Left ventricle myocardium inferior (tissue), 1 donor: ENCODE results near the gene ABHD17A. TPM values are rescaled to one million over a fixed set of nuclear protein-coding genes. Genes with fewer than 3 reads are reported as not detected.

Source experiments
- DNase-seq: peaks from one replicate; pipeline ENCODE4 v3.0.0-alpha.2; 2020
- H3K27ac ChIP-seq: fragments of 200-600 bp; replicated peaks from 2 replicates; pipeline ENCODE4 v1.8.0; 2021
- H3K27me3 ChIP-seq: fragments of 200-600 bp; 2 replicates; pipeline ENCODE4 v1.8.0; 2021; ENCODE audit warnings: low read depth
- H3K36me3 ChIP-seq: fragments of 200-600 bp; 2 replicates; pipeline ENCODE4 v1.8.0; 2021
- H3K4me1 ChIP-seq: fragments of 200-600 bp; 2 replicates; pipeline ENCODE4 v1.8.0; 2021
- H3K4me3 ChIP-seq: fragments of 200-600 bp; 2 replicates; pipeline ENCODE4 v1.8.0; 2021; ENCODE audit warnings: mild to moderate bottlenecking, moderate library complexity
- H3K9me3 ChIP-seq: fragments of 200-600 bp; replicated peaks from 2 replicates; pipeline ENCODE4 v1.8.0; 2021
- CTCF ChIP-seq: fragments of 200-600 bp; IDR thresholded peaks from 2 replicates; pipeline ENCODE4 v1.8.0; 2021; ENCODE audit warnings: antibody characterized with exemption, mild to moderate bottlenecking, borderline replicate concordance
- intact Hi-C: fragments of 100-400 bp; cut with micrococcal nuclease; formaldehyde crosslinking; loops from one replicate; pipeline ENCODE4 v1.11.0; 2022
- total RNA-seq: library from RNA; stranded (reverse); fragmentation: NEBNext Ultra II Directional; extraction: Animal tissue kit (Norgen Biotek cat#: 25700); gene quantifications from one replicate; pipeline ENCODE4 v1.2.1, GENCODE V29; 2021
- donor health status: DM: no; HTN: yes; CAD: no; lungs with severe emphysema.

ABHD17A gene
- total RNA-seq, 1 donor from 2014 or later = 55.6 TPM

GRCh38 chr19:1847348-1847683 lies 38.0 kb downstream of the ABHD17A start:
- intact Hi-C loops = no loop called here
- DNase-seq = no peak
- Histone ChIP-seq H3K4me1 (peaks cover 66% of the 10 kb centered on the region), H3K4me3 (peak overlapping the region; percentile 100), H3K36me3 (peaks cover 6% of the 10 kb centered on the region), H3K9me3 (no peaks in the 10 kb centered on the region), H3K27me3 (no peaks in the 10 kb centered on the region), H3K27ac (peak overlapping the region; percentile 99)
- TF ChIP-seq CTCF = no peak

- no peaks in the 10 kb centered on the region for H3K27me3 ChIP-seq
- H3K4me3 ChIP-seq = peak overlapping the region; percentile 100
- H3K36me3 ChIP-seq = peaks cover 6% of the 10 kb centered on the region
- intact Hi-C loops = no loop called here
- peaks cover 66% of the 10 kb centered on the region for H3K4me1 ChIP-seq
- H3K27ac ChIP-seq = peak overlapping the region; percentile 99
- no peak for TF ChIP-seq CTCF
- H3K9me3 ChIP-seq = no peaks in the 10 kb centered on the region
- no peak for DNase-seq
These were observed 38.6 kb downstream of the ABHD17A start for GRCh38 chr19:1846517-1847204.

GRCh38 chr19:1845642-1846041 lies 39.7 kb downstream of the ABHD17A start:
- peak overlapping the region; percentile 100 for H3K4me3 ChIP-seq
- intact Hi-C loops = no loop called here
- no peaks in the 10 kb centered on the region for H3K27me3 ChIP-seq
- peaks cover 6% of the 10 kb centered on the region for H3K36me3 ChIP-seq
- H3K9me3 ChIP-seq = no peaks in the 10 kb centered on the region
- no peak for TF ChIP-seq CTCF
- no peak for DNase-seq
- H3K4me1 ChIP-seq = peaks cover 75% of the 10 kb centered on the region
- no peak overlapping the region for H3K27ac ChIP-seq

- Histone ChIP-seq H3K27me3 (no peaks in the 10 kb centered on the region), H3K4me3 (no peak overlapping the region), H3K36me3 (peaks cover 6% of the 10 kb centered on the region), H3K4me1 (peaks cover 80% of the 10 kb centered on the region), H3K27ac (no peak overlapping the region), H3K9me3 (no peaks in the 10 kb centered on the region)
- DNase-seq = no peak
- TF ChIP-seq CTCF = no peak
- intact Hi-C loops = no loop called here
These were observed 40.2 kb downstream of the ABHD17A start for GRCh38 chr19:1845125-1845515.

- peak overlapping the region; percentile 12 for H3K27ac ChIP-seq
- peaks cover 6% of the 10 kb centered on the region for H3K36me3 ChIP-seq
- H3K9me3 ChIP-seq = no peaks in the 10 kb centered on the region
- no peak for TF ChIP-seq CTCF
- peaks cover 85% of the 10 kb centered on the region for H3K4me1 ChIP-seq
- intact Hi-C loops = no loop called here
- DNase-seq = no peak
- H3K4me3 ChIP-seq = no peak overlapping the region
- H3K27me3 ChIP-seq = no peaks in the 10 kb centered on the region
These were observed 40.7 kb downstream of the ABHD17A start for GRCh38 chr19:1844513-1845124.
